Ecto neural progenitor cell (in vitro differentiated cells): ENCODE measurements around the gene HPDL.
"Not testable (repeated sequence)": the region's sequence is repeated elsewhere in the genome, so short reads cannot be mapped to it uniquely, and the experiment has no call there.

Source experiments
- DNase-seq: peaks from one replicate; pipeline ENCODE4 v3.0.0-alpha.2; 2018; ENCODE audit warnings: low spot score

The HPDL gene

DNA sequence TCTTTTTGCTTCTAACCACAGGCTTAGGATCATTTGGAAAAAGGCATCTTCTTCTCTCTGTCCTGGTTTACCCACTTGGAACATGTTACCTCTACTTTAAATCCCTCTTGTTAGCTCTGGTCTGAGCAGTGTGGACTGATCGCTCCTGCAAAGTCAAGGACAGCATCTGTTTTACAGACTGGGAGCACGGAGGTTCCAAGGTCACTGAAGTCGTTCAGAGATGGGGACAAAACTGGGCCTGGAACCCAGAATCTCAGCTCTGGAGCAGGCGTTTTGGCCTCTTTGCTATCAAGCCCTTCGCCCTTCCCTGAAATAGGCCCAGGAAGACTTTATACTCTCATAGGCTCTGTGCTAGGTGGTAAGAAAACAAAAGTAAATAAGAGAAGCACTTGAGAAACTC, 24.8 kb downstream of the HPDL start:
- no peak for DNase-seq

DNA sequence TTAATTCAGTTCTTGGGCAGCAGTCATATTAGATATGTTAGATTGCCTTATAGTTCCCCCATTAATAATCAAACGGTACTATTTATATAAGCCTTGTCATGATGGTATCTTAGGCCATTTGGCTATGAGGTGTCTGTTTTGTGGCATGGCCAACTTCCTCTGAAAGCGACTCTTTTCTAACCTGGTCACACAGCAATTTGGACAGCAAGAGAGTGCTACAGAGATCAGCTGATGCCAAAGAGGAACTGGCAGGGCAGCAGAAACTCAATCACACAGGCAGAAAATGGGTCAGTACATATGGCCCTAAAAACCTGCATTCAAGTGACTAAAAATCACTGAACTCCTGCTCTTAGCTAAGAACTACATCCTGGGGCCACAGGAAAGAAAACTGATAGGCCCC, 27.0 kb downstream of the HPDL start:
- DNase-seq, result no peak

DNA sequence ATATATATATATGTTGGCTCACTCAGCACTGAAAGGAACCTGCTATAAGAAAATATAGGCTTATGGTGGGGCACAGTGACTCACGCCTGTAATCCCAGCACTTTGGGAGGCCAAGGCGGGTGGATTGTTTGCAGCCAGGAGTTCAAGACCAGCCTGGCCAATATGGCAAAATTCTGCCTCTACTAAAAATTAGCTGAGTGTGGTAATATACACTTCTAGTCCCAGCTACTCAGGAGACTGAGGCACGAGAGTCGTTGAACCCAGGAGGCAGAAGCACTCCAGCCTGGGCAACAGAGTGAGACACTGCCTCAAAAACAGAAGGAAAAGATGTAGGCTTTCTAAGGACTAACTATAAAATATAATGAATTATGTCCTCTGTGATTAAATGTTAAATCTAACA, 28.1 kb downstream of the HPDL start:
- DNase-seq, result no peak

GRCh38 chr1:45355683-45356082, 29.0 kb downstream of the HPDL start:
- no peak for DNase-seq

- DNase-seq, result no peak
These were observed 29.5 kb downstream of the HPDL start for GRCh38 chr1:45356186-45356585.

- no peak for DNase-seq
These were observed 33.3 kb downstream of the HPDL start for GRCh38 chr1:45359882-45360513.

GRCh38 chr1:45360981-45361380, 34.3 kb downstream of the HPDL start:
- DNase-seq, result not testable (repeated sequence)

GRCh38 chr1:45364294-45364693, 37.6 kb downstream of the HPDL start:
- no peak for DNase-seq

GRCh38 chr1:45365051-45365450, 38.4 kb downstream of the HPDL start:
- no peak for DNase-seq

DNA sequence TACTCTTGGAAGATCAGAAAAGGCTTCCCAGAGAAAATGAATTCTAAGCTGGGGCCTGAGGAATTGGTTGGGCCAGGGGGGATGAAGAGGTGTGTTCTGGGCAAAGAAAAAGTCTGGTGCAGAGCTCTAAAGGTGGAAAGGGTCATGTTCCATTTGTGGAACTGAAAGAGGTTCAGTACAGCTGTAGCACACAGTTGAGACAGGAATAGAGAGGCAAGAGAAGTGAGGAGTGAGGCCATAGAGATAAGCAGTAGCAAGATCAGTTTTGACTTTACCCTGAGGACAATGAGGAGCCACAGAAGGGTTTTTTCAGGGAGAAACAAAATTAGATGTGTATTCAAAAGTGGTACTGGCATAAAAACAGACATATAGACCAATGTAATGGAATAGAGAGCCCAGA, 43.9 kb downstream of the HPDL start:
- no peak for DNase-seq

- no peak for DNase-seq
These were observed 46.9 kb downstream of the HPDL start for GRCh38 chr1:45373573-45373972.

GRCh38 chr1:45375104-45376090, 48.7 kb downstream of the HPDL start:
- no peak for DNase-seq

DNA sequence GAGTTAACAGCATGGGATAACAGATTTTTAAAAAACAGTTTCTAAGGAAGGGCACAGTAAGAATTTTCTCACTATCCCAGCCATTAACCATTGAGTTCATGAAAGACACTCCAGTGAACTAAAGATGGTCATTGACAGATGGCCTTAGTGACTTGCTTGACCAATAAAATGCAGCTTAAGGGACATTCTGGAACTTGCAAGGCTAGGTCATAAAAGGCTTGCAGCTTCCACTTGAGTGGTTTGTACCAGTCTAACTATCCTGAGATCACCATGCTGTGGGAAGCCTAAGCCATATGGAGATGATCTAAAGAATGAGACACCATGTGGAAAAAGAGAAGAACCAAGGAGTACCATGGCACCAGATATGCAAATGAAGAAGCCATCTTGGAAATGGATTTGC, 51.5 kb downstream of the HPDL start:
- no peak for DNase-seq
